H9 (cell line): ENCODE results near the gene KRT85. TPM values are rescaled to one million over a fixed set of nuclear protein-coding genes. Genes with fewer than 3 reads are reported as not detected.

ENCODE experiments used
- DNase-seq: peaks from one replicate; pipeline ENCODE4 v3.0.0-alpha.2; 2017
- H2AFZ ChIP-seq: one replicate; pipeline ENCODE4 v1.6.1; 2013; ENCODE audit warnings: mild to moderate bottlenecking, low read length, control low read depth, moderate library complexity
- H2AK5ac ChIP-seq: 2 replicates; pipeline ENCODE4 v1.6.1; 2013; ENCODE audit warnings: low read length, control low read depth, mixed read lengths; ENCODE audit not compliant: insufficient read length
- H2BK120ac ChIP-seq: one replicate; pipeline ENCODE4 v1.6.1; 2013; ENCODE audit warnings: low read depth, mild to moderate bottlenecking, low read length, control low read depth, inconsistent platforms; ENCODE audit not compliant: poor library complexity, severe bottlenecking
- H2BK12ac ChIP-seq: 2 replicates; pipeline ENCODE4 v1.6.1; 2013; ENCODE audit warnings: low read length, control low read depth, mixed read lengths, low read depth; ENCODE audit not compliant: insufficient read length
- H2BK15ac ChIP-seq: 2 replicates; pipeline ENCODE4 v1.6.1; 2013; ENCODE audit warnings: low read depth, low read length, control low read depth
- H2BK20ac ChIP-seq: one replicate; pipeline ENCODE4 v1.6.1; 2013; ENCODE audit warnings: low read depth, mild to moderate bottlenecking, low read length, control low read depth, inconsistent platforms; ENCODE audit not compliant: poor library complexity, severe bottlenecking
- H2BK5ac ChIP-seq: 2 replicates; pipeline ENCODE4 v1.6.1; 2013; ENCODE audit warnings: low read length, control low read depth, mixed read lengths; ENCODE audit not compliant: insufficient read length
- H3K14ac ChIP-seq: 2 replicates; pipeline ENCODE4 v1.6.1; 2013; ENCODE audit warnings: low read length, control low read depth; ENCODE audit not compliant: insufficient read depth
- H3K18ac ChIP-seq: 2 replicates; pipeline ENCODE4 v1.6.1; 2013; ENCODE audit warnings: low read depth, mild to moderate bottlenecking, mixed read lengths, low read length, control low read depth; ENCODE audit not compliant: insufficient read length
- H3K23ac ChIP-seq: 2 replicates; pipeline ENCODE4 v1.6.1; 2013; ENCODE audit warnings: low read length, control low read depth, mixed read lengths, low read depth; ENCODE audit not compliant: insufficient read length
- H3K23me2 ChIP-seq: 2 replicates; pipeline ENCODE4 v1.6.1; 2013; ENCODE audit warnings: low read depth, mild to moderate bottlenecking, mixed read lengths, low read length, control low read depth; ENCODE audit not compliant: insufficient read length, poor library complexity, severe bottlenecking
- H3K27ac ChIP-seq: 2 replicates; pipeline ENCODE4 v1.5.1; 2013; ENCODE audit warnings: low read length, control low read depth, mixed read lengths, low read depth; ENCODE audit not compliant: insufficient read length
- H3K27me3 ChIP-seq: 2 replicates; pipeline ENCODE4 v1.6.1; 2013; ENCODE audit warnings: low read length, control low read depth, inconsistent platforms; ENCODE audit not compliant: insufficient read depth
- H3K4ac ChIP-seq: 2 replicates; pipeline ENCODE4 v1.6.1; 2013; ENCODE audit warnings: low read depth, mild to moderate bottlenecking, control low read depth, inconsistent platforms, low read length, moderate library complexity
- H3K4me1 ChIP-seq: 2 replicates; pipeline ENCODE4 v1.6.1; 2013; ENCODE audit warnings: low read length, control low read depth, inconsistent platforms; ENCODE audit not compliant: insufficient read depth
- H3K4me2 ChIP-seq: 2 replicates; pipeline ENCODE4 v1.6.1; 2013; ENCODE audit warnings: low read length, control low read depth, mixed read lengths; ENCODE audit not compliant: insufficient read length, insufficient read depth
- H3K56ac ChIP-seq: 2 replicates; pipeline ENCODE4 v1.6.1; 2013; ENCODE audit warnings: low read depth, mild to moderate bottlenecking, mixed read lengths, low read length, control low read depth; ENCODE audit not compliant: insufficient read length
- H3K79me1 ChIP-seq: 2 replicates; pipeline ENCODE4 v1.6.1; 2013; ENCODE audit warnings: low read depth, mild to moderate bottlenecking, moderate library complexity, low read length, control low read depth, inconsistent platforms; ENCODE audit not compliant: insufficient read depth, poor library complexity, severe bottlenecking
- H3K79me2 ChIP-seq: 2 replicates; pipeline ENCODE4 v1.6.1; 2013; ENCODE audit warnings: low read length, control low read depth, inconsistent platforms; ENCODE audit not compliant: insufficient read depth
- H3K9ac ChIP-seq: 2 replicates; pipeline ENCODE4 v1.6.1; 2013; ENCODE audit warnings: low read length, control low read depth, mixed read lengths; ENCODE audit not compliant: insufficient read length; ENCODE audit errors: extremely low read depth
- H3K9me3 ChIP-seq: one replicate; pipeline ENCODE4 v1.6.1; 2013; ENCODE audit warnings: low read depth, low read length, inconsistent platforms; ENCODE audit not compliant: control insufficient read depth
- H3T11ph ChIP-seq: one replicate; pipeline ENCODE4 v1.6.1; 2013; ENCODE audit warnings: mild to moderate bottlenecking, low read length, control low read depth, inconsistent platforms
- H4K20me1 ChIP-seq: one replicate; pipeline ENCODE4 v1.6.1; 2013; ENCODE audit not compliant: control insufficient read depth, insufficient read length, insufficient read depth
- H4K5ac ChIP-seq: 2 replicates; pipeline ENCODE4 v1.6.1; 2013; ENCODE audit warnings: low read depth, mild to moderate bottlenecking, mixed read lengths, low read length, control low read depth; ENCODE audit not compliant: insufficient read length
- H4K8ac ChIP-seq: replicated peaks from 2 replicates; pipeline ENCODE4 v1.6.1; 2013; ENCODE audit warnings: low read length, control low read depth, mixed read lengths, low read depth; ENCODE audit not compliant: insufficient read length
- H4K91ac ChIP-seq: 2 replicates; pipeline ENCODE4 v1.6.1; 2013; ENCODE audit warnings: low read depth, mild to moderate bottlenecking, moderate library complexity, mixed read lengths, low read length, control low read depth; ENCODE audit not compliant: insufficient read length
- H3K27ac Mint-ChIP-seq, 3 experiments: 2 replicates in 2 of 3; 3 replicates in 1 of 3; pipeline ENCODE4 v1.8.0; 2020 to 2021; ENCODE audit warnings: mixed read lengths in 3 of 3, mild to moderate bottlenecking in 1 of 3, moderate library complexity in 1 of 3
- H3K27me3 Mint-ChIP-seq: 2 replicates; pipeline ENCODE4 v1.8.0; 2021; ENCODE audit warnings: low read depth, mild to moderate bottlenecking, moderate library complexity, mixed read lengths
- H3K36me3 Mint-ChIP-seq, 3 experiments: 2 replicates in 2 of 3; 3 replicates in 1 of 3; pipeline ENCODE4 v1.8.0; 2020 to 2021; ENCODE audit warnings: low read depth in 3 of 3, mixed read lengths in 3 of 3; ENCODE audit not compliant: insufficient read depth in 1 of 3
- H3K4me1 Mint-ChIP-seq, 2 experiments: 2 replicates each; pipeline ENCODE4 v1.8.0; 2020; ENCODE audit warnings: mixed read lengths in 2 of 2
- H3K4me3 Mint-ChIP-seq, 2 experiments: 2 replicates in 1 of 2; 3 replicates in 1 of 2; pipeline ENCODE4 v1.8.0; 2020 to 2021; ENCODE audit warnings: mild to moderate bottlenecking in 2 of 2, mixed read lengths in 2 of 2, moderate library complexity in 1 of 2
- H3K9me3 Mint-ChIP-seq, 2 experiments: 2 replicates in 1 of 2; 3 replicates in 1 of 2; pipeline ENCODE4 v1.8.0; 2020; ENCODE audit warnings: mild to moderate bottlenecking in 2 of 2, mixed read lengths in 2 of 2, moderate library complexity in 1 of 2
- WGBS: extraction: QIAGEN DNeasy Blood & Tissue Kit; methylation state at CpG from one replicate; pipeline ENCODE4 v1.1.7; 2013; ENCODE audit warnings: missing lambda C conversion rate, low lambda C conversion rate, mixed read lengths; ENCODE audit not compliant: insufficient read length; ENCODE audit errors: extremely low coverage; 5-methylcytosine and 5-hydroxymethylcytosine counted together
- total RNA-seq: library from RNA; stranded (reverse); gene quantifications from 2 replicates; pipeline ENCODE4 v1.2.1, GENCODE V29; 2021
- TF ChIP-seq, protein P1 (sequence below): fragments of 200-600 bp; sonication (generic); conservative IDR thresholded peaks from 3 replicates; pipeline ENCODE4 v1.8.0; 2021; ENCODE audit warnings: antibody characterized with exemption, mild to moderate bottlenecking

KRT85 gene
- total RNA-seq, 1 experiment from 2014 or later: not detected

DNA sequence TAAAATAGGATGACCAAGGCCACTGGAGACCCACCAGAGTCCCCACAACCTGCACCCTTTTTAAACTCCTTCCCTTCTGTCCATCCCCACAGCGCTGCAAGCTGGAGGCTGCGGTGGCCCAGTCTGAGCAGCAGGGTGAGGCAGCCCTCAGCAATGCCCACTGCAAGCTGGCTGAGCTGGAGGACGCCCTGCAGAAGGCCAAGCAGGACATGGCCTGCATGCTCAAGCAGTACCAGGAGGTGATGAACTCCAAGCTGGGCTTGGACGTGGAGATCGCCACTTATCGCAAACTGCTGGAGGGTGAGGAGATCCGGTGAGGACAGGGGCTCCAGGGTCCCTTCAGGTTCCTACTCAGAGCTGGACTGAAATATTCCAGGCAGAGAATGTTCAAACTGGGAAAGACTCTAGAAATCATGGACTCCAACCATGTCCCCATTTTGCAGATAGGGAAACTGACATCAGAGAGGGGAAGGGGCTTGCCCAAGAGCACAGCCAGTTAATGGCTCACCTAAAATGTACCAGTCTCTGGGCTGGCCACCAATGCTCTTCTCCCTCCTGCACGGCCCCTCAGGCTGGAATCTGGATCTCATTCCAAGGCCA is 17.2 kb downstream of the KRT85 start:
- Histone ChIP-seq H3K9ac (no peak overlapping the region), H3K4me2 (no peak overlapping the region), H2BK120ac (no peak overlapping the region), H4K5ac (no peak overlapping the region), H3K56ac (no peak overlapping the region), H3K27ac (no peak overlapping the region), H3K79me2 (no peaks in the 10 kb centered on the region), H2BK12ac (no peak overlapping the region), H3K18ac (no peak overlapping the region), H2AK5ac (no peak overlapping the region), H2AFZ (no peak overlapping the region), H4K91ac (no peak overlapping the region), H2BK5ac (no peak overlapping the region), H3K23me2 (no peaks in the 10 kb centered on the region), H4K8ac (no peak overlapping the region), H3K4ac (no peak overlapping the region), H4K20me1 (no peaks in the 10 kb centered on the region), H3K9me3 (no peaks in the 10 kb centered on the region), H3T11ph (no peak overlapping the region), H3K79me1 (no peaks in the 10 kb centered on the region), H3K23ac (no peak overlapping the region), H3K4me1 (no peaks in the 10 kb centered on the region), H3K14ac (no peak overlapping the region), H3K27me3 (no peaks in the 10 kb centered on the region), H2BK15ac (no peak overlapping the region), H2BK20ac (no peak overlapping the region)
- Mint-ChIP-seq H3K36me3 (no peaks in the 10 kb centered on the region), H3K4me1 (peaks cover 9 to 10% of the 10 kb centered on the region in 2 experiments; a peak in 2 of 4 replicates), H3K4me3 (no peak overlapping the region), H3K9me3 (no peaks in the 10 kb centered on the region), H3K27ac (no peak overlapping the region), H3K27me3 (peaks cover 8% of the 10 kb centered on the region; the same call in 1 of the 2 replicates)
- no peak for DNase-seq
- TF ChIP-seq, protein P1, sequence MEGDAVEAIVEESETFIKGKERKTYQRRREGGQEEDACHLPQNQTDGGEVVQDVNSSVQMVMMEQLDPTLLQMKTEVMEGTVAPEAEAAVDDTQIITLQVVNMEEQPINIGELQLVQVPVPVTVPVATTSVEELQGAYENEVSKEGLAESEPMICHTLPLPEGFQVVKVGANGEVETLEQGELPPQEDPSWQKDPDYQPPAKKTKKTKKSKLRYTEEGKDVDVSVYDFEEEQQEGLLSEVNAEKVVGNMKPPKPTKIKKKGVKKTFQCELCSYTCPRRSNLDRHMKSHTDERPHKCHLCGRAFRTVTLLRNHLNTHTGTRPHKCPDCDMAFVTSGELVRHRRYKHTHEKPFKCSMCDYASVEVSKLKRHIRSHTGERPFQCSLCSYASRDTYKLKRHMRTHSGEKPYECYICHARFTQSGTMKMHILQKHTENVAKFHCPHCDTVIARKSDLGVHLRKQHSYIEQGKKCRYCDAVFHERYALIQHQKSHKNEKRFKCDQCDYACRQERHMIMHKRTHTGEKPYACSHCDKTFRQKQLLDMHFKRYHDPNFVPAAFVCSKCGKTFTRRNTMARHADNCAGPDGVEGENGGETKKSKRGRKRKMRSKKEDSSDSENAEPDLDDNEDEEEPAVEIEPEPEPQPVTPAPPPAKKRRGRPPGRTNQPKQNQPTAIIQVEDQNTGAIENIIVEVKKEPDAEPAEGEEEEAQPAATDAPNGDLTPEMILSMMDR: no peak
- no CpG with 5 or more reads among the region's 8 CpGs for WGBS
